Fibroblast of lung (primary cell): ENCODE results near the gene NELFB.

Experiments used
- EZH2 ChIP-seq: IDR thresholded peaks from 2 replicates; pipeline ENCODE4 v1.5.1; 2012; ENCODE audit warnings: low read length, control low read depth, mild to moderate bottlenecking; ENCODE audit errors: missing control alignments
- TF ChIP-seq, protein P1 (sequence below), 2 donors: IDR thresholded peaks in 1 of 2; conservative IDR thresholded peaks in 1 of 2; 1 replicate in 1 of 2; 2 replicates in 1 of 2; pipeline ENCODE4 v1.5.1; 2011 to 2012; ENCODE audit warnings: low read length in 2 of 2, control low read depth in 1 of 2, inconsistent platforms in 1 of 2, low read depth in 1 of 2, mild to moderate bottlenecking in 1 of 2

DNA sequence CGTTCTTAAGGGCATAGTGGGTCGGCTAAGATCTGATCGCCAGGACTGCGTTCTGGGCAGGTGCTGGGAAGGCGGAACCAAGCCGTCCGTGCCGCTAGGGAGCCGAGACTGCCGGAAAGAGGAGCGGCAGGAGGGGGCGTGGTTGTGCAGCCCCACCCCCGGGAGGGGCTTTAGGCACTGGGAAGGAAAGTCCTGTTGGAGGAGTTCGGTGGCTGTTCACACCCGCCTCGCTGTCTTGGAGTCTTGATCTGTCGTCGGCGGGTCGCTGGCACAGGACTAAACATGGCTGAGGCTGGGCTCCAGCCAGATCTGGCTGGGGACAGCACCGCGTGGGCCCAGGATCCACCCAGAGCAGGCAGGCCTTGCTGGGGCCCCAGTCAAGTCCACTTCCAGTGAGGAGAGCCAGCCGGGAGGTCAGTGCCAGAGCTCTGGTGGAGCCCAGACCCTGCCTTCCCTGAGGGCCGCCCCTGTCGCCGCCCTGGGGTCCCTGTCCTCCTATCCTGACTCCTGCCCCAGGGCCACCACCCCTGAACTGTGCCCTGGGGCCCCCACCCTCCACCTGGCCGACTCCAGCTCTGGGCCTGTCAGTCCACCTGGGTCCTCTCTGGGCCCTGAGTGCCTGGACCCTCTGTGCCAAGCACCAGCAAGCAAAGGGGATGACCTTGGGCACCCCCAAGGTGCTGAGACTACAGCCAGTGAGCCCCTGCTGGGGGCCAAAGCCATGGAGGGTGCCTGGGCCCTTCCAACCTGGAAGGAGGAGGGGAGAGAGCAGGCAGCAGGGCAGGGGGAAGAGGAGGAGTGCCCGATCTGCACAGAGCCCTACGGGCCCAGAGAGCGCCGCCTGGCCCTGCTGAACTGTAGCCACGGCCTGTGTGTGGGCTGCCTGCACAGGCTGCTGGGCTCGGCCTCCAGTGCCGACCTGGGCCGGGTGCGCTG lies 37.6 kb upstream of the NELFB start:
- TF ChIP-seq, protein P1, sequence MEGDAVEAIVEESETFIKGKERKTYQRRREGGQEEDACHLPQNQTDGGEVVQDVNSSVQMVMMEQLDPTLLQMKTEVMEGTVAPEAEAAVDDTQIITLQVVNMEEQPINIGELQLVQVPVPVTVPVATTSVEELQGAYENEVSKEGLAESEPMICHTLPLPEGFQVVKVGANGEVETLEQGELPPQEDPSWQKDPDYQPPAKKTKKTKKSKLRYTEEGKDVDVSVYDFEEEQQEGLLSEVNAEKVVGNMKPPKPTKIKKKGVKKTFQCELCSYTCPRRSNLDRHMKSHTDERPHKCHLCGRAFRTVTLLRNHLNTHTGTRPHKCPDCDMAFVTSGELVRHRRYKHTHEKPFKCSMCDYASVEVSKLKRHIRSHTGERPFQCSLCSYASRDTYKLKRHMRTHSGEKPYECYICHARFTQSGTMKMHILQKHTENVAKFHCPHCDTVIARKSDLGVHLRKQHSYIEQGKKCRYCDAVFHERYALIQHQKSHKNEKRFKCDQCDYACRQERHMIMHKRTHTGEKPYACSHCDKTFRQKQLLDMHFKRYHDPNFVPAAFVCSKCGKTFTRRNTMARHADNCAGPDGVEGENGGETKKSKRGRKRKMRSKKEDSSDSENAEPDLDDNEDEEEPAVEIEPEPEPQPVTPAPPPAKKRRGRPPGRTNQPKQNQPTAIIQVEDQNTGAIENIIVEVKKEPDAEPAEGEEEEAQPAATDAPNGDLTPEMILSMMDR (conservative IDR thresholded peaks at IDR 0.05 in 1 of 2, IDR thresholded peaks at IDR 0.05 in 1 of 2; ENCODE audit: low read depth in 1 of 2, low read length in 2 of 2) = no peak
- TF ChIP-seq EZH2 = no peak
